Measurements from ENCODE around the gene METTL25.

METTL25 gene

DNA sequence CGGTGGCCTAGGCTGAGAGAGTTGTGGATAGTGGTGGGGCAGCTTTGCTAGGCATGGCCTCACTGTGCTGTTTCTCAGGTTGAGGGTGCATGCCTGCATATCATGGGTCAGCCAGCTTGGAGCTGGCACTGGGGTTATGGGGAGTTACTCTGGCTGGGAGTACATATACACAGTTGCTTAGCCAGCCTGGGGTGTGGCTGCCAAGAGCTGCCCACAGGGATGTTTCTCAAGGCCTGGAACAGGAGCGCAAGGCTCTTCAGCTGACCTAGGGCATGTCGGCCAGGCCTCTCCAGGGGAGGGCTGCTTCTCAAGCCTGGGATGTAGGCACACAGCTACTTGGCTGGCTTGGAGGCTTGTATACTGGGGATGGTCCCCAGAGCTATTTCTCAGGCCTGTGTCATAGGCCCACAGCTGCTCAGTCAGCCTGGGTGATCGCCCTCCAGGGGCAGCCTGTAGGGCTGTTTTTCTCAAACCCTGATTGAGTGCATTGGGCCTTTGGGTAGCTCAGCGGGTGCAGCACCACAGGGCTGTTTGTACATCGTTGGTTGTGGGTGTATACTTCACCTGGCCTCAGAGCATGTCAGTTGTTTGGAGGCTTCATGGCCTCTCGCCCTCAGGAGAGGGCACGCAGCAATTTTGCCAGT, 114.9 kb downstream of the METTL25 start:
- DNase-seq = no peak

DNA sequence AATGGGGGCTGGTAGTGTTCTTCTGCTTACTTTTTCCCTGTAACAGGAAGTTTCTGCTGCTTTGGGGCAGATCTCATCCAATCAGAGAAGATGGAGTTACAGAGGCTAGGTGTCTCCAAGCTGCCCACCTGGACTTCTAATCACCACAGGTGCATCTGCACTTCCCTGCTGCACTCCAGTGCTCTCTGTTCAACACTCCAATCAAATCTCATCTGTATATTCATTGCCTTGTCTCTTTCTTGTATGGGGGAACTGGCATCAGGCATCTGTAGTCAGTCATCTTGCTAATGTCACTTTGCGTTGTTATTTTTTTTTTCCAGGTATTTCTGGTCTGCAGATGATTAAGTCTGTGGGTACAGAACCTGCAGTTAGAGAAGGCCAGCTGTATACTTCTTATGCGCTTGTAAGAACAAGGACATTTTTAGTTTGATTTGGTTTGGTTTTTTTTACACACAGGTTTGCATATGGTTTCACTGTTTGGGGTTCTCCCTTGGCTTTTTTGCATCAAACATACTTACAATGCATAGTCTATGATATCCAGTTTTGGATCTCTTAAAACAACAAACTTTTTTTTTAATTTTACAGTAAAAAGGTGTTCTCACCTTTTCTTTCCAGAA, 116.0 kb downstream of the METTL25 start:
- DNase-seq = no peak

DNA sequence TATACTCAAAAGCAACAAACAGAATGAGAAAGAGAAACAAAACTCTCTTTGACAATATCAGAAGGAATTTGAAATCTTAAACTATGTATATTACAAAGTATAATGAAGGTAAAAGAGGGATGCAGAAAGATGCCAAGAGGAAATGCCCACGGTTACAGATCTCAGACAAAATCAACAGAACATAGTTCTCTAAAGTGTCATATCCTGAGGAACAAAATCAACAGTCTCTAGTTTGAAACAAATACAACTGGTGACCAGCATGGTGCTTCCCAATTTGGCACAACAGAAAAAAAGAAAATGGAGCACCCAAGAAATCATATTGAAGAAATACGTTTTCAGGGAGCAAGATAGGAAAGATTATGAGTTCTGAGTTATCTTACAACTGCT, 116.5 kb downstream of the METTL25 start:
- DNase-seq = no peak

DNA sequence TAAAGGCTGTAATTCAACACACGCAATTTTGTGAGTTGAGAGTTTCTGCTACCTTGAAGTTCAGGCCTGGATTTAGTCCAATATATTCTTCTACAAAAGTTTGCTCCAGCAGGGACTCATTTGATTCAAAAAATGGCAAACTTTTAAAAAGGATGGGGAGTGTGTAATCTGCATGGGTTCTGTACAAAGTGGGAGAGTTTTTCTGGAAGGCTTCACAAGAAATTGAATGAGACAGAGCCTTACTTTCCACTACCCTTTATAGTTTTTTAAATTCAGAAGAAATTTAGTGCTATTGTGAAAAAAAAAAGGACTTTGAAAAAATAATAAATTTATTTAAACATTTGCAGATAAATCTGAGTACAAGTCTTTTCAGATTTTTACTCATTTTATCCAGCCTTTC, 116.9 kb downstream of the METTL25 start:
- DNase-seq = no peak

DNA sequence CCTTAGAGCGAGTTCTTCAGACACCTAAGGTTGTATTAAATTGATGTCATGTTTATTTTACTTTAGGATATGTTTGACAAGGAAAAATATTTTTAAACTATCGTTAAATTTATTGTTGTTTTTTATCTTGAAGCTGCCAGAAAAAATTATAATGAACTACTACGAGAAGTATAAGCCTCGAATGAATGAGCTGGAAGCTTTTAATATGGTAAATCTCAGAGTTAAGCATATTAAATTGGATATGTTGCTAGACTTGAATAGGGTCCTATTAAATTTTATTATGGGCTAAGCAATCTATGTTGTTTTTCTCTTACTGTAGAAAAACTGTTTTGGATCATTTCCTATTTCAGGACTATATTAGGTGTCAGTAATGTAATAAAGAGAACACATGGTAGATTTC, 118.2 kb downstream of the METTL25 start:
- DNase-seq = no peak

DNA sequence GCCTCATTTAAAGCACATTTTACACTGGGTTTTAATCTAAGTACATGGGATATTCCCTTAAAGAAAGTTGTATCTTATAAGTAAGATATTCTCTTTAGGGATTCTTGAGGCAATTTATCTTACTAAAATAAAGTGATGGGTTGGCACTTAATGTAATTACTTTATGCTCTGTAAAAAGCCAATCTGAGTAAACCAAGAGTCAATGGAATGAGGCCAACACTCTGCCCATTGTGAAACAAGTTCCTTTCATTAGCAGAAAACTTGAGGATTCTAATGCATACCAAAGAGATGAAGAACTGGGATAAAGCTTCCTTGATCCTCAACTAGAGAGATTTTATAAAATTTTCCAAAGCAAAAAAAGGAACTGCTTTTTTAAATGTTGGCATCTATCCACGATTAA, 121.2 kb downstream of the METTL25 start:
- no peak for DNase-seq

DNA sequence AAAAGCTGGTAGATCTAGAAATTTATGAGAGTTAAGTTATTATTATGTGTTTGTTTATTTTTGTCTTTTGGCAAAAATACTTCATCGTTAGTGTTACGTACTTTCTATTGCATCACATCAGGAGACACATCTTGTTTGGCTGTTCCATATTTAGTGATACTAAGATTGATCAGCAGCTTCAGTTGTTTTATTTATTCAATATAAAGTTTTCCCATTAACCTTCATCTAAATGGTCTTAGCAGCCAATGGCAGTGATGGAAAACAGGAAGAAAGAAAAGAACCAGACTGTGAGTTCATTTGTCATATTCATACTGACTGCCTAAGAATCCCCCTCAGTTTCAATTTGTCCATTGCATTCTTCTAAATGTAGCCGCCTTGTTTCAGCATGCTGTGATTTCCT, 122.3 kb downstream of the METTL25 start:
- no peak for DNase-seq

DNA sequence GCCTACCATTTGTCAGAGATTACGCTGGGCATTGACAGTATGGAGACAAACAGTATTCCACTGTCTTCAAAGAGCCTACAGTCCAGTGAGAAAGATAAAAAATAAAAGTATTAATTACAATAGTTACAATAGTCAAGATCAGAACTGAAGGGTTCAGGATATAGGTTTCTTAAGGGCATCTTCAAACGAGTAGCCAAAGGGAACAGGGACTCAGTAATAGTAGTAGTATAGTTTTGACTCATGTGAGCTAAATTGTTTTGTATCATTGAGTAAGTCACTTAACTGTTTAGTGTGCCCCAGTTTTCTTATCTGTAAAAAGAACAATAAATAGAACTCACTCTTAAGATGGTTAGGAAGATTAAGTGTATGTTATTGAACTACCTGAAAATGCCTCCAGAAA, 123.6 kb downstream of the METTL25 start:
- DNase-seq = no peak

DNA sequence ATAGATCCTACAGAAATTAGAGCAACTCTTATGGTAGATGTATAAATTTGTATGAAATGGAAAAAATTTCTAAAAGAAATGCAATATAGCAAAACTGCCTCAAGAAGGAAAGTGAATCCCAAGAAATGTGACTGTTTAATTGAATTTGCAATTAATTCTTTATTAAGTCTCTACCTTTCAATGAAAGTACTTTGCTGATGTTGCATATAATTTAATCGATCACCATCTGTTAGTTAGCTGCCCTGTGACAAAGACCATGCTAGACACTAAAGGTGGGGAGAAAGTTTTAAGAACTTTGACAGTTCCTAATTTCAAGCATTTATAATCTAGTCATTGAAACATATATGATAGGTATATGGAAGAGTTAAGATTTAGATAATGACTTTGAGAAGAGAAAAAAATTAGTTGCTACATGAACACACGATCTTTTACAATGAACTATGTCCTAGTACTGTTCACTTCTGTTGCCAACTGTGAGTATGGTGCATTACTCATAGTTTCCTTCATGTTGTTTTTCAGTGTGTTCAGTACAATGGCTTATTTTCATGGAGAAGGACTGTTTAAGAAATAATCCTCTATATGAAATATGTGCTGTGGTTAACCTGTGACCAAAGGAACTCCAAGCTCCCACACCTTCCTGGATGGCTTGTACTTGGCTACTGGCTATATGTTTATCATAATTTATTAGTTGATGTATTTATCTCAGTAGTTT, 128.4 kb downstream of the METTL25 start:
- no peak for DNase-seq

DNA sequence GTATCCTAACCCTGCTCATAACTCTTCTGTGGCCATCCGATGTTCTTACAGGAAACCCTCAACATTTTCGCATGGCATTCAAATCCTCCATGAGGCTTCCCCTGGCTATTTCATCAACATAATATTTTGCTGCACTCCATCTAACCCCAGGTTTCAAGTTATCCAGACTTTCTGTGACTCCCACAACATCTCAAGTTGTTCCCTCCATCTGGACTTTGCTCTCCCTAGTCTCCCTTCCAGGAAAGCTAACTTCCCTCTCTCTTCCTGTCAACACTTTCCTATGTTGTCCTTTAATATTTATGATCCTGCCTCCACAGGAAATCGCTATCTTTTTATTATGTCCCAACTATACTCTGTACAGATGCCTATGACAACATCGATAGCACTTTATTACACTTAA, 146.1 kb downstream of the METTL25 start:
- DNase-seq = no peak

DNA sequence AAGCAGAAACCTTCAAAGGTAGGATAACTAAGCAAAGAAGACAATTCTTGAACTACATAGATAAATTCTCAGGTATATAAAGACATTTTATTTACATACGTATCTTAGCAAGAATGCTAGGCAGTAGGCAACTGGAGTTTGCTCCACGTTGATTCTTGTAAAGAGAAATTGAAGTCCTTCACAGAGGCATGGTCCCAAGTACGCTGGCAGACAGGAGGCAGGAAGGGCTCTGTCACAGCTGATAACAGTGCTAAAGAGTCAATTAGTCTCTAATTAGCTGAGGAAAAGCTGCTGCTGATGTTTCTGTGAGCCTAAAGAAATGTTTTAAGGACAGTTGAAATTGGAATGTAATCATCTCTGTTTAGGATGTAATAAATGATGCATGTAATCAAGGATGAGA, 146.8 kb downstream of the METTL25 start:
- no peak for DNase-seq

DNA sequence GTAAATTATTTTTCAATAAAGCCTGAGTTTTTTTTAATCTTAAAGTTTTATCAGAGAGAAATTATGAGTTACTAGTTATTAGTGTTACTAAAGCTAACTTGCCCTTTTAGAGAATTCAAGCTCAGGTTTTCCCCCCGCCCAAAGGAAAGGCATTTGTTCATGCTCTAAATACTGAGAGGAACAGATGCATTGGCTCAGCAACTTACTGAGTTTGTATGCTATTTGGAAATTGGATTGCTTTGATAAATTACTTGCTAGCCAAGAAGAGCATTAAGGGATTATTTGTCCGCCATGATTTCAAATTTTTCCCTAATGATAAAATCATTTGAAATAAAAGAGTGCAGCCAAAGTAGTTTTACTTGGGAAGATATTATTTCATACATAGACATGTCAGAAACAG, 149.4 kb downstream of the METTL25 start:
- no peak for DNase-seq

DNA sequence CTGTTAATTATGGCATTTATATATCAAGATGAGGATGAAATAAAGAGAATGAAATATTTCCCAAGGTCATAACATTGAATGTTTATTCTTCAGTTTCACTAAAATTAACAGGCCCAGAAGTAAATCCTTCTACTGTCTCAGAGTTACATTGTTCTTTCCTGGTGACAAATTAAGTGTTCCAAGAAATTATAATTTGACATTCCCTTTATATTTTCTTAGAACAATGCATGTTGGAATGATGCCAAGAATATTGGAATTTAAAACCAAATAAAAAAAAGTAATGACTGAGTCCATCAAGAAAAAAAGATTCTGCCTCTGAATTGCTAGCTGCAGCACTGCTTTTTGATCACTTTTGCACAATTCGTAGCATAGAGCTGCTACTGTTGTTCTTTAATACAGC, 152.1 kb downstream of the METTL25 start:
- no peak for DNase-seq

DNA sequence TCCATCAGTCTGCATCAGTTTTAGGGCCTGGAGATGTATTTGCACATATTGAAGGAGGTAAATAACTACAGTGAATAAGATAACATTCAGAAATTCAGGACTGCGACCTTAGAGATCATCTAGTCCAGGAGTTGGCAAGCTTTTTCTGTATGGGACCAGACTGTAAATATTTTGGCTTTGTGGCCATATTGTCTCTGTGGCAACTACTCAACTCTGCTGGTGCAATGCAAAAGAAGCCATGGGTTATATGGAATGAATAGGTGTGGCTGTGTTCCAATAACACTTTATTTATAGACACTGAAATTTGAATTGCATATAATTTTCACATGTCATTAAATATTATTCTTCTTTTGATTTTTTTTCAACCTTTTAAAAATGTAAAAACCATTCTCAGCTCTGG, 156.6 kb downstream of the METTL25 start:
- no peak for DNase-seq

DNA sequence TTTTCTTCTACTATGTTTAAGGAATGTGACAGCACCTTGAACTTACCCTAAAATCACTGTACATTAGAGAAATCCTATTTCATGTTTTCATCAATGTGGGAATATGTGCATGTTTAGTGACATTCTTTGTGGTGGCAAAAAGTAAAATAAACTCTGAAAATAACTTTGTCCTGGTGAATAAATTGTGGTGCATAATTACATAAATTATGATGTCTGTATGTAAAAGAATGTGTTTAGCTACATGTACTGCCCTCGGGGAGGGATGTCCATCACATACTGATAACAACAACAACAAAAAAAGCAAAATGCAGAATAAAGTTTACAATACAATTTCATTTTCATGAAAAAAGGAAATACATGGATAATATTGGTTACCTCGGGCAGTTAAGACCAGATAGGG, 157.3 kb downstream of the METTL25 start:
- DNase-seq = no peak

DNA sequence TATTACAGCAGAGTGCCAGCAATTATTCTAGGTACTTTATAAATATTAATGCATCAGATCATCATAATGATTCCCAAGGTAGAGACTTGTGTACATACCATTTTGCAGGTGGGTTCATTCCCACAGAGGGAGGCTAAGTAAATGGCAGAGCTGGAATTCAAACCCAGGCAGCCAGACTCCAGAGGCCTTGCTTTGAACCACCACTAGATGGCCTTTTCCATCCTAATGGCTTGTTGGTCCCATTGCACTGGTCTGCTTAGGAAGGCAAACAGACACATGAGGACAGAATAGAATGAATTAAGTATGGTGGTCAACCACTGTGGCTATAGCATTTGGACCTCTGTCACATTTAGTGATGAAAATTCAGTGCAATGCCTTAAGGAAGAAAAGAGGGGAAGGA, 158.7 kb downstream of the METTL25 start:
- no peak for DNase-seq

DNA sequence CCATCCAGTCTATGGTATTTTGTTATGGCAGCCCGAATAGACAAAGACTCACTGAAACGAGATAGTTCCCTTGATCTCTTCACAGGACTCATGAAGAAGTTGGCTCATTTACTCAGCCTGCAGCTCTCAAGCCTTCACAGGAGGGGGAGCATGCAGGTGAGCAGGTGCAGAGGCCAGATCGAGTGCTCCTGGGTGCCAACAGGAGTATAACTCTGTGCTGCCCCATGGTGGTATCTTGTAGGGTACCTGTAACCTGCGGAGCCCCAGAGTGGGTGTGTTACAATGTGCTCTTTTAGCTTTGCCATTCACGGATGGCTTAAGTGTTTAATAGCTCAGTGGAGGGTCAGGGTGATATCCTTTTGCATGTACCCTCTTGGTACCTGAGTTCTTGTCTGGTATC, 159.5 kb downstream of the METTL25 start:
- no peak for DNase-seq

DNA sequence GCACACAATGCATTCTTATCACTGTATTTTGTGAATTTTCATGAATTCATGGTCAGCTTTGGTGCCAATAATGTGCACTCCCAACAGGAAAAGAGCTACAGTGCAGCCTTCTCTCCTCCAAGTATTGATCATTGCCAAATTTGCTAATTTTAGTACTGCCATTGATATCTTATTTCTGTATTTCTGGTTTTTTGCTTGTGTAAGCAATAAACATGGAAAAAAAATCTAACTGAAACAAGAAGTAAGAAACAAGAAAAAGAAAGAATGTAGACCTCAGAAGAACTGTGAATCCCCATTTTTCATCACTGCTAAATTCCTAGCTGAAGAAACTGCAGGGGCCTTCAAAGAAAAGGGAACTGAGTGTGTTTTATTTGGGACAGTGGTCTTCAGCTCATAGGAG, 161.2 kb downstream of the METTL25 start:
- DNase-seq = no peak

DNA sequence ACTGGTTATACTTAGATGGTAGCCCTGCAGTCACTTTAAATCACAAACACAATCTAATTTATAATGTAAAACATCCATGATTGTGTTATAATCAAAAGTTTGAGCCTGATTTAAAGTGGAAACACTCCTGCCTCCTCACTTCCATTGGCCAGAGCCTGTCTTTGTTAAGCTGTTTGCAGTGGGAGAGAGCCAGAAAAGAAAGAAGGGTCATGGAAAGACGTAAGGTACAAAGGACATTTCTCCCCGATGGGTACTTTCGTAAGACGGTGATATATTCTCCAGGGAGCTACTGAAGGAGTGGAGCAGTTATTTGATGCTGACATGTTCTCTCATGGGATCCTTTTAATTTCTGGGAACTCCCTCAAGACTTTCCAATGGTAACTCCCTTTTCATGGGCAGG, 164.0 kb downstream of the METTL25 start:
- no peak for DNase-seq

DNA sequence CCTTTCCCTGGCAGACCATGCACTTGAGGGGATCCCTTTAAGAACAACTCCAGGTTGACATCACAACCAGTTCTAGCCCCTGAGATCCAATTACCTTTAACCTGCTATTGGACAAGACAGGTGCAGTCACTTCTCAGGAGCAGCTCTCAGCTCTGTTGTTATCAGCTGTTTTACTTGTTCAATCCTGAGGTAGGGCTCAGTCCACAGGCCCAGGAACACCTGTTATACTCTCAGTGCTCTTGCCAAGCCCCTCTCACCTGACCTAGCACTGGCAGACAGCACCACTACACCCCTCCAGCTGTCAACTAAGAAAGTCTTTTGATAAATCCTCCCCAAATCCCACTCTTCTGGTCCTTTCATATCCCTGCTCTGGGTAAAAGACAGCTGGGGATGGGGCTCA, 164.4 kb downstream of the METTL25 start:
- DNase-seq = no peak

DNA sequence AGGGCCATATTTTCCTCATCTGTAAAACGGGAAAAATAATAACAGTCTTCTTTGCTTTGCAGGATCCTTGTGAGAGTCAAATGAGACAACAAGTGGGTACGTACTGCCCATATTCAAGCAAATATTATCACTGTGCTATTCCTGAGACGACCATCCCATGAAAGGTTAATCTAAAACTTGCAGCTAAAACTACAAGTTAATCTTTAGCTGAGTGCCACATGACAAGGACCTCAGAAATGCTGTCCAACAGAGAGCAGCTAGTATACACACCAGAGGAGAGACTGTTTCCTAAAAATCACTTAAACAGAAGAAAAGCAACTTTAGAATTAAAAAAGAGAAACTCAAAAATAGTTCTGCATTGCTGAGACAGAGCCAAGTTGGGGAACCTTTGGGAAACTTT, 165.7 kb downstream of the METTL25 start:
- DNase-seq = no peak

DNA sequence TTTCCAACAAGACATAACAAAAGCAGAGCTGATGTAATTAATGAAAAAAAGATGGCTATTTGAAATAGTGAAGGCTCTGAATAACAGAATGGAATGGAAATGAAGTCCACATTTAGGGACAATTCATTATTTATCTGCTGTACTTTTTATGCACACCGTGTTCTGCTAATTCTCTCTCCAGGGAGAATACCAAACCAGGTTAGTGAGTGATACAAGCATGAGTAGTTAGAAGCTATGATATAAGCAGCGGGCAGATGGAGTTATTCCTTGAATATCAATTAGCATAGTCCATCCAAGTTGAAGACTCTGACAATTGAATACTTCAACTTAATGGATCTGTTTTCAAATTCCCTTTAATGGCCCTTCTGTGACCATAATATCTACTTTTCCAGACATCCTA, 166.3 kb downstream of the METTL25 start:
- DNase-seq = no peak

DNA sequence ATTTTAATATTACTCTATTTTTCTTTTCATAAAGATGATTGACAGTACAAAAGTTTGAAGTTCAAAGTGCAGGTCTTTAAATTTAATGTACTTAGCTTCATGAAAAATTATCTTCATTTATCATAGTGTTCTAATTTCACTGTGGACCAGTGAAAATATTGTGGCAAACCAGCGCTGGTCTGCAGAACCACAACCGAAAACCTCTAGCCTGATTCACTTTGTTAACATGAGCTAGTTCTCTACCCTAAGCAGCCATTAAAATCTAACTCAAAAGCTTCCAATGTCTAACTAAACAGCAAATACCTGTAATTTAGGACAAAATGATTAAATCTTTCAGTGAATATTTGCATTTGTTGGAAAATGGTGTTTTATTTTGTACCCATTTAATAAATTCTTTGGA, 167.3 kb downstream of the METTL25 start:
- no peak for DNase-seq

DNA sequence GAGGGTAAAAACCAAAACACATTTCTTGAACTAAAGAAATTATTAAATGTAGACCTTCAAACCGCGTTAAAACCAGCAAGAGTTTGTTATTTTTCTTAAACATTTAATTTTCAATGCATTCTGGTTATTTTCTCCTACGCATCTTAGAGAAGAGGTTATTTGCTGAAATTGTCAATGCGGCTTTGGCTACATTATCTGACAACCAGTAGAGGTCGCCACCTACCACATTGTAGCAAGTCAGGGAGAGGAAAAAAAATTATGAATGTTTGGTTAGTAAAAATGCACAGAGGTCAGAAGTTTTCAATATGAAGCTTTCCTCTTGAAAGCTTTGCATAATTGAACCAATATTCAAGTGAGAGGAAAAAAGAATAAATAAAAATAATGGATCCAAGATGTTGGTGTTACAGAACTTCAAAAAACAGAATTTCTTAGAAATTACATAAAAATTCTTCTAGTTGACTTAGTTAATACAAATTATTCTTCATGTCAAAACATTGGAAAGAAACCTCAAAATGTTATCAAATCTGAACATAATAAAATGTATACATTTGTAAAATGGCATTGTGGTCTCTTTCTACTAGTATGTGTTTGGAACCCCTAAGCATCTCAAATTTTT, 168.9 kb downstream of the METTL25 start:
- DNase-seq = peak; percentile 36
